SW 1271 (cell line): ENCODE results near the gene SH3GL1.
A peak's percentile ranks its signal among the peaks of the same experiment; 100 is the strongest.

Experiments
- DNase-seq, 2 experiments: peaks; one replicate each; lab custom pipeline; 2025; lab: John Stamatoyannopoulos, UW

Gene SH3GL1

DNA sequence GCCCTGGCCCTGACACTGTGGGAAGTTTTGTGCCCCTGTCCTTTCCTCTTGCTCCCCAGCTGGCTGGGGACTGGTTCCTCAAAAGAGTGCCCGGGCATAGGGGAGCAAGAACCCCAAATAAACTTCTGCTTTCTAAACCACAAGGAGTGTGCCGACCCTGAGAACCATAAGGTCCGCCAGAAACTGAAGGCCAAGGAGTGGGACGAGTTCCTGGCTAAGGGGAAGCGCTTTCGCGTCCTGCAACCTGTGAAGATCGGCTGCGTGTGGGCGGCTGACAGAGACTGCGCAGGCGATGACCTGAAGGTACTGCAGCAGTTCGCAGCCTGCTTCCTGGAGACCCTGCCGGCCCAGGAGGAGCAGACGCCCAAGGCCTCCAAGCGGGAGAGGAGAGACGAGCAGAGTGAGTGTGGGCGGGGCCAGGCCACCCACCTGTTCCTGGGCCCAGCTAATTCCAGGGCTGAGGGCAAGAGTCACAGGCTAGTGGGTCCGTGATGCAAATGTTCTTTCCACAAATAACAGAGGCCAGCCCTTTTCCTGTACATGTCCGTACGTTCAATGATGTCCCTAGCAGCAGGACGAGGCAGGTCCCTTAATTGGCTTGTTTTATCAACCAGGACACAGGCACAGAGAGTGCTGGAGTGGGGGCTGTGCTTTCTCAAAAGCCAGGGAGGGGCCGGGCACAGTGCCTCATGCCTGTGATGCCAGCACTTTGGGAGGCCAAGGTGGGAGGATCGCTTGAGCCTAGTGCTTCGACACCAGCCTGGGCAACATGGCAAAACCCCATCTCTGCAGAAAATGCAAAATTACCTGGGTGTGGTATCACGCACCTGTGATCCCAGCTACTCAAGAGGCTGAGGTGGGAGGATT lies 31.7 kb upstream of the SH3GL1 start:
- DNase-seq, result no peak

DNA sequence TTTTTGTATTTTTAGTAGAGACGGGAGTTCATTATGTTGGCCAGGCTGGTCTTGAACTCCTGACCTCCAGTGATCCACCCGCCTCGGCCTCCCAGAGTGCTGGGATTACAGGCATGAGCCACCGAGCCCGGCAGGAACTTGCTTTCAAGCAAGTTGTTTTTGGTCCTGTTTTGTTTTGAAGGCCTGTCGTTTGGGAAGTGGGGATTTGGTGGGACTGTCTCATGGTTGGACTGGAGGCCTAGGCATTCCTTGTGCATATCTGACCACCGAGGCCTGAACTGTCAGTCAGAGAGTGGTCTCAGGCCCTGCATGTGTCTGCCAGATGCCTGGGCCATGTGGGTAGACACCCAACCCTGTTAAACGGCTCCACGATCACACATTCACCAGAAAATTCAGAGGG lies 30.9 kb upstream of the SH3GL1 start:
- DNase-seq, result no peak

DNA sequence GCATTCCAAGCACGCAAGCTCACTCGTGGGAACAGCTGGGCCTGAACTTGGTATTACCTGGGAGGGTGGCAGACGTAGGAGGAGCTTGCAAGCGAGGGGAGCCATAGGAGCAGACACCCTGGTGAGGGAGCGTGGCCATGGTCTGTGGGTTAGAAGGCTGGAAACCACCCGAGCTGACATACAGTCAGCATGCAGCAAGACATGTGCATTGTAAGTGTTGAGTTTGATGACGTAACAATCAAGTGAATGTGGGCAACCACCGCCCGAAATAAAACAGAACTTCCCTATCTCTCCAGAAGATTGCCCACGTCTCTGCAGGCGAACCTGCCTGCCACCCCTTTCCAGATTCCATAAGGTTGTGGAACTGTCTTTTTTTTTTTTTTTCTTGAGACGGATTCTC lies 30.4 kb upstream of the SH3GL1 start:
- no peak for DNase-seq

DNA sequence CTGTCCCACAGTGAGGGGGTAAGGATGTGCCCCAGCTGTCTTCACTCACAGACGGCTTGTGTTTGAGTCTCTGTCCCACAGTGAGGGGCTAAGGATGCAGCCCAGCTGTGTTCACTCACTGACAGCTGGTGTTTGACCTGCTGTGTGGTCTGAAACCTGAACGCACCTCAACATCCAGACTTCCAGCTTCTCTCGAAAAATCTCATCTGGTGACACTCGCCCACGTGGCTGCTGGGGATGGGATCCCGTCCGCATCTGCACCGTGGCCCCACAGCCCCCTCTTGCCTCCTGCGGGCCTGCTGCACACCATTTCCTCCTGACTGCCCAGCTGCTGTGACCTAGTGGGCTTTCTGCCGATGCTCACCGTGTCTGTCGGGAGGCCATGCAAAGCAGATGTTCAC lies 29.4 kb upstream of the SH3GL1 start:
- no peak for DNase-seq

DNA sequence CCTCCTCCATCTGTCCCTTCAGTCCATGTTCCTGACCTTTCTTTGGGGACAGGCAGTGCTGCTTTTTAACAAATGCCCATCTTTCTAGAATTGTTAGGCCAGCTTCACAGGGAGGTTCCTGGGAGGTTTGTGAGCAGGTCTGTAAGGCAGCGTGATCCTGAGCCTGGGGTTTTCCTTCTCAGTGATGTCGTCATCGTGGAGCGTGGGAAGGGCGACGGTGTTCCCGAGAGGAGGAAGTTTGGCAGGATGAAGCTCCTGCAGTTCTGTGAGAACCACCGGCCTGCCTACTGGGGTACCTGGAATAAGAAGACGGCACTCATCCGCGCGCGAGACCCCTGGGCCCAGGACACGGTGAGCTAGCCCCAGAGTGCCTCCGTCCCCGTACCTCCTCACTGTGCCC lies 28.9 kb upstream of the SH3GL1 start:
- DNase-seq, result no peak

DNA sequence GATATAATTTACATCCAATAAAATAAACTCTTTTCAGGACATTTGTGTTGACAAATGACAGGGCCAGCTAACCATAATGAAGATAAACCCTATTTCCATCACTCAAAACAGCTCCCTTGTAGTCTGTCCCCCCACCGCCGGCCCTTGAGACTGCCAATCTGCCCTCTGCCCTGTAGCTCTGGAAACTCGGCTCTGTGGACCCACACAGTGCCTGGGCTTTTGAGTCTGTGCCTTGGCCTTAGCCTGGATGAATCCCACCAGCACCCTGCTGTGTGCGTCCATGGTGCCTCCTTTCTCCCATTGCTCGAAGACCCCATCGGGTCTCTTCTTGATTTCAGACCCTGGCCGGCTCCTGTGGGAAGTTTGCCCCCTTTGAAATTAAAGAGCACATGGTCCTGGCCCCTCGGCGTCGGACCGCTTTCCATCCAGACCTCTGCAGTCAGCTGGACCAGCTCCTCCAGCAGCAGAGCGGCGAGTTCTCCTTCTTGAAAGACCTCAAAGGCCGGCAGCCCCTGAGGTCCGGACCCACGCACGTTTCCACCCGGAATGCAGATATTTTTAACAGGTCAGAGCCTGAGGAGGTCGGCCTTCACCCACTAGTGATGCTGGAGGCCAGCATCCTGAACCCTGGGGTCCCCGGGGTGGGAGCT lies 28.1 kb upstream of the SH3GL1 start:
- no peak for DNase-seq

DNA sequence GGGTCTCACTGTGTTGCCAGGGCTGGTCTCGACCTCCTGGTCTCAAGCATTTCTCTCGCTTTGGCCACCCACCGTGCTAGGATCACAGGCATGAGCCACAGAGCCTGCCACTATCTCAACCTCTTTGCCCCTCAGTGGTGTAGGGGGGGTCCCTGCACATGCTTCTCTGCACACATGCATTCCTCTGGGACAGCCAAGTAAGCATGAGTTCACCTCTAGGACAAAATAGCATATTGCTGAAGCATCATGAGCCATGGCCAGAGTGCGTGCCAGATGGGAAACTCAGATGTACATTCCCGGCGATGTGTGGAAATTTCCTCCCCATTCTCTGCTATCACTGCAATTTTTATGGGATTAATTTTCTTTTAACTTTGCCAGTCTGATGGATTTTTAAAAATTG lies 25.2 kb upstream of the SH3GL1 start:
- no peak for DNase-seq

DNA sequence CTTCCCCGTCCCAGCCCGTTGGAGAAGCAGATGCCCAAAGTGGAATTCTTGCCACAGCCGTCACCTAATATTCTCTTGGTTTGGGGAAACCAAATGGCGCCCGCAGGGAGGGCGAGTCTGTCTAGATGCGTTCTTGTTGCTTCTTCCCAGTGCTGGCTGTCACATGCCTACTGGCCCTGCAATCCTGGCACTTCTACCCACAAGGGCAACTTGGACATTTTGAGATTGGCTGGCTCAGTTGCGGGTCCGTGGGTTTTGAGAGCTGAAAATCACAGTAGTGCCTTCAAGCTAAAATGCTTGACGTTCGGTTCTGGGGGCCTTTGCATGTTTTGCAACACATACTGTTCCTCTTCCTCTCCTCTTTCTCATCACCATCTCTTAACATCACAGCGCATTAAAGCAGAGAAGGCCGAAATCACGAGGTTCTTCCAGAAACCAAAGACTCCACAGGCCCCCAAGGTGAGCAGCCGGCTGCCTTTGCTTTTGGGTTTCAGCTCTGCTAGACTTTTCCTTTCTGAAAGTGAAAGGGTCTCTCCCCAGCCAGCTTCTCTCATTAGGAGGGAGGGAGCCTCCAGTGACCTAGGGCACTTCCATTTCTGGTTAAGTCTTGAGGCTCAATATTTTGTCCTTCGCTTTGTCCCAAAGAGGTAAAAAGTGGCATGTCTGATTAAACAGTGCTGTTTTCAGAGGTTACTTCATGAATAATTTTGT lies 23.2 kb upstream of the SH3GL1 start:
- DNase-seq, result no peak

DNA sequence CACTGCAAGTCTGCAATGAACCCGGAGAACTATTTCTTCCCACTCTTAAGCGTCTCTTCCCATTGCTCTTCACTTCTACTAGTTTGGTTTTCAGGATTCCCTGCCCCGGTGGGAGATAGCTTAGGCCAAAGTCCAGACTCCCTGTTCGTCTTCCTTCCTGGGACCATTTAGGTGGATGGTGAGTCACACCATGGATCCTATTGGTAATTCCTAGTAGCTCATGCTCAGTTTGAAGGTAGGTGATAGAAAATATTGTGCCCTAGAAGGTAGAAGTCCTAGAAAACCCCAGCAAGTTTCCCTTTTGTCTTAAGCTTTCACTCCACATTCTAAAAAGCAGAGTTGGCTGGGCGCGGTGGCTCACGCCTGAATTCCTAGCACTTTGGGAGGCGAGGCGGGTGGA lies 15.9 kb upstream of the SH3GL1 start:
- no peak for DNase-seq

DNA sequence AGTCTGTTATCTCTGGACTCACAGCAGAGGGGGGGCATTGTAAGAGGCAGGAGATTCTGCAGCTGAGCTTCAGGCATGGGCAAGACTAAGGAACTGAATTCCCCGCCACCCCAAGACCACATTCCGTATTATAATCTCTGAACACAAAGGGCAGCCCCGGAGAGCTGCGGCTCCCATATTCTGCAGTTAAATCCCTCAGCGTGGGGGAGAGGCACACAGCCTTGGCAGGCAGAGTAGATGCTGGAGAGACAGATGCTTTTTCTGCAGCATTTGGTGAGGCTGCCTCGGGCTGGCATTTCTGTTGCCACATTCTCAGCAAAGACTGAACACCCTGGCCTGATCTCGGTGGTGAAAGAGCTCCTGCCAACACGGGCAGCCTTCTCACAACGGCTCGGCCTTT lies 15.0 kb upstream of the SH3GL1 start:
- DNase-seq, result no peak

DNA sequence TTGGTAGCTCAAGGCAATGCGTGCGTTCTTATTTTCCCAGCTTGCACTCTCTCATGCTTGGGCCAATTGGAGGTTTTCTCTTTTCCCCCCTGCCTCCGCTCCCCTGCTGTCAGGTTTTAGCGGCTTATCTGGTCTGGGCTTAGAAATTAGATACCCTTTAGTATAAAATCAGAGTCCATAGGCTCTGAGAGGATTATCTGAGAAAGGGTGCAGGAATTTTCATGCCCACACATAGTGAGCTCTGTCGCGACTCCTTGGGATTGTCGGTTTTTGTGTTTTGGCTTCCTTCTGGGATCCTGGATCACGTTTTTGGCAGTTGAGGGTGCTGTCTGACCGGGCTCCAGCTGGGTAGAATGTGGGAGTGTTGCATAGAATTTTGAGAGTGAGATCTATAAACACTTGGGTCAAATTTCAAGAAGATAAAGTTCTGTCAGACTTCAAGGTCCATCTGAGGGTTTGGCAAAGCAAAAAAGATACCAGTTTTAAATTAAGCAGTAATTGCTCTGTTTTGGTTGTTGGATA lies 14.5 kb upstream of the SH3GL1 start:
- DNase-seq, result no peak

DNA sequence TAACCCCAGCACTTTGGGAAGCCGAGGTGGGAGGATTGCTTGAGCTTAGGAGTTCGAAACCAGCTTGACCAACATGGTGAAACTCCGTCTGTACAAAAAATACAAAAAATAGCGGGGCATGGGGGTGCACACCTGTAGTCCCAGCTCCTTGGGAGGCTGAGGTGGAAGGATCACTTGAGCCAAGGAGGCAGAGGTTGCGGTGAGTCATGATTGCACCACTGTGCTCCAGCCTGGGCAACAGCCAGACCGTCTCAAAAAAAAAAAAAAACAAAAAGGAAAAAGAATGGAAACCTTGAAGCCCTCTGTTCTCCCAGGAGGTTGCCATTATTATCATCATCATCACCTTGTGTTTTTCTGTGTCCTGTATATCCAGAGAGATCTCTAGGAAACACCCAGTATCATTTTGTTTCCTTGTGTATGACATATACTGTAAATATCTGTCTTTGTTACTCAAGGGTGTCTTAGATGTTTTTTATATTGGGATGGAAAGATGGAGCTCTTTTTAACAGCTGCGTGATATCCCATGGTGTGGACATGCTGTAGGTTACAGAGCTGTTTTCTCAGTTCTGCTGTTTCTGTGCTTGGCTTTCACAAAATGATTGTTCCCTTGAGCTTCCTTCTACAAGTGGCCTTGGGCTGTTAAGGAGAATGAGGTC lies 13.9 kb upstream of the SH3GL1 start:
- no peak for DNase-seq

DNA sequence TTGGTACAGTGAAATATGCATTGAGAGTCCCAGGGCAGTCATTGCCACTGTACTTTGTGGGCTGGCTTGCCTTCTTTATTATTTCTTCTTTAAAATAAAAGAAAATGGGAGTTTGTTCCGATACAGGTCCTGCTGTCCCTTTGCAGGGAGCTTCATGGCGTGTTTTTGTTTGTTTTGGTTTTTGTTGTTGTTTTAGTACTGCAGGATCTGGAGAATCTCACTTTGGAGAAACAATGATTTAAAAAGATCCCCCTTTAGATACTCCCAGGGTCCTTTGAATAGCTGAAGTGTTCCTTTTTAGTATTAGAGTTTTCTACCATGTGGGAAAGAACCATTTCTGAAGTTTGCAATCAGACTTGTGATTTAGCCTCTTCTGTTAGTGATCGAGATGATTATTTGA lies 13.2 kb upstream of the SH3GL1 start:
- DNase-seq, result no peak

DNA sequence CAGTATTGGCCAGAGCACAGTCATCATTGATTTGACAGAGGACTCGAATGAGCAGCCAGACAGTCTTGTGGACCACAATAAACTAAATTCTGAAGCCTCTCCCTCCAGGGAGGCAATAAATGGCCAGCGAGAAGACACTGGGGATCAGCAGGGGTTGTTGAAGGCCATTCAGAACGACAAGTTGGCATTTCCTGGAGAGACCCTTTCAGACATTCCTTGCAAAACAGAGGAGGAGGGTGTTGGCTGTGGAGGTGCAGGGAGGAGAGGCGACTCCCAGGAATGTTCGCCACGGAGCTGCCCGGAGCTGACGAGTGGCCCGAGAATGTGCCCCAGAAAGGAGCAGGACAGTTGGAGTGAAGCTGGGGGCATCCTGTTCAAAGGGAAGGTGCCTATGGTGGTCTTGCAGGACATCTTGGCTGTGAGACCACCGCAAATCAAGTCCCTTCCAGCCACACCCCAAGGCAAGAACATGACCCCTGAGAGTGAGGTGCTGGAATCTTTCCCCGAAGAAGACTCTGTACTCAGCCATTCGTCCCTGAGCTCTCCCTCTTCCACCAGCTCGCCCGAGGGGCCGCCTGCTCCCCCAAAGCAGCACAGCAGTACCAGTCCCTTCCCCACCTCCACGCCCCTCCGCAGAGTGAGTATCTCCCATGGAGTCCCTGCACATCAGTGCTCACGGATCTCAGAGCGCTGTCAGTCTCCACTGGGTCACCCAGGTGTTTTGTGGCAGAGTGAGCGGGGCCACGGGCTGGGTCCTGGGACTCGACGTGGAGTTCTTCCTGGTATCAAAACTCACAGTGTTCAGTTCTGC lies 9.0 kb upstream of the SH3GL1 start:
- DNase-seq, result no peak

DNA sequence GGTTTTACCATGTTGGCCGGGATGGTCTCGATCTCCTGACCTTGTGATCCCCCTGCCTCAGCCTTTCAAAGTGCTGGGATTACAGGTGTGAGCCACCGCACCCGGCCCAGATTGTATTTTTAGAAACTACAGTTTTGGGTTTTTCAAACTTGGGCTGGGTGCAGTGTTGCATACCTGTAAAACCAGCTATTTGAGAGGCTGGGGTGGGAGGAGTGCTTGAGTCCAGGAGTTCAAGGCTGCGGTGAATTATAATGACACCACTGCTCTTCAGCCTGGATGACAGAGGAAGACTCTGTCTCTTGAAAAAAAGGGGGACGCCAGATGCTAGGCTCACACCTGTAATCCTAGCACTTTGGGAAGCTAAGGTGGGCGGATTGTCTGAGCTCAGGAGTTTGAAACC lies 6.3 kb upstream of the SH3GL1 start:
- DNase-seq, result no peak

DNA sequence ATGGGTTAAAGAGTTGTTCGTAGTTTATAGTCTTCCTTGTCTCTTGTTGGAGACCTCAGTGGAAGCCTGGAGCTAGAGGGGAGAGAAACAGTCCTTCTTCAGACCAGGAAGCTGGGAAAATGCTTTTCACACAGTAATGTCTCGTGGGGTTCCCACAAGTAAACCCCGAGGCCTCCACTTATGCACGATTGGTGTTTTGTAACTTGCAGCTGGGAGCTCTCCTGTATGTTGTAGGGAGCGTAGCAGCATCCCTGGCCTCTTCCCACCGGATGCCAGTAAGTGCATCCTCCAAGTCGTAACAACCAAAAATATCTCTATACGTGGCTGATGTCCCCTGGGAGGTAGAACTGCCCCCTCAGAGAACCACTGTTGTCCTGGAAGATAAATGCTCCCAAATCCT lies 5.6 kb upstream of the SH3GL1 start:
- DNase-seq, result no peak

DNA sequence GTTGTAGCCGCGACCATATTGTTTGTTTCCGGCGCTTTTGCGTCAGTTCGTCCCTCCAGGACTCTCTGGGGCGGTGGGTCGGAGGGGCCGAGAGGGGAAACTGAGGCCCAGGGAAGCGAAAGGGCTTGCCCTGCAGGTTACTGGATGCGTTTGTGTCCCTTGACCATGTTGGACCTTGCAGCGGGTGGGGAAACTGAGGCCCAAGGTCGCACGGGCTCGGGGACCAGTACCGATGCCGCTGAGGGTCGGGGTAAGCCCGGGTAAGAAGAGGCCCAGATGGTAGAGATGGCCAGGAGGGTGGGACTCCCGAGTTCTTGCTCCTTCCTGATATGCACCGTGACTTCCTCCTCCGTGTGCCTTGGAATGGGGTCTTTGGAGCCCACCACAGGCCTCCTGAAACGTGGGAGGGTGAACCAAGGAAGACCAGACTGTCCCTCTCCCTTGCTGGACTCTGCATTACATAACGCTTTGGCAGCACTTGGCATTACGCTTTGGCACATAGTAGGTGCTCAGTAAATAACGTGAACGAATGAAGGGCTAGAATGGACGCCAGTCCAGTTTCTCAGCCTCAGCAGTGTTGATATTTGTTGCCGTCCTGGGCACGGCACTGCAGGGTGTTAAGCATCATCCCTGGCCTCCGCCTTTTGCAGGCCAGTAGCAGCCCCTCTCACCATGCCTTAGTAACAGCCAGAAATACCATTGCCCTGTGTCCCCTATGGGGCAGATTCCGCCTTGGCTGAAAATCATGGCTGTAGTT lies 2.8 kb upstream of the SH3GL1 start:
- DNase-seq, result no peak

DNA sequence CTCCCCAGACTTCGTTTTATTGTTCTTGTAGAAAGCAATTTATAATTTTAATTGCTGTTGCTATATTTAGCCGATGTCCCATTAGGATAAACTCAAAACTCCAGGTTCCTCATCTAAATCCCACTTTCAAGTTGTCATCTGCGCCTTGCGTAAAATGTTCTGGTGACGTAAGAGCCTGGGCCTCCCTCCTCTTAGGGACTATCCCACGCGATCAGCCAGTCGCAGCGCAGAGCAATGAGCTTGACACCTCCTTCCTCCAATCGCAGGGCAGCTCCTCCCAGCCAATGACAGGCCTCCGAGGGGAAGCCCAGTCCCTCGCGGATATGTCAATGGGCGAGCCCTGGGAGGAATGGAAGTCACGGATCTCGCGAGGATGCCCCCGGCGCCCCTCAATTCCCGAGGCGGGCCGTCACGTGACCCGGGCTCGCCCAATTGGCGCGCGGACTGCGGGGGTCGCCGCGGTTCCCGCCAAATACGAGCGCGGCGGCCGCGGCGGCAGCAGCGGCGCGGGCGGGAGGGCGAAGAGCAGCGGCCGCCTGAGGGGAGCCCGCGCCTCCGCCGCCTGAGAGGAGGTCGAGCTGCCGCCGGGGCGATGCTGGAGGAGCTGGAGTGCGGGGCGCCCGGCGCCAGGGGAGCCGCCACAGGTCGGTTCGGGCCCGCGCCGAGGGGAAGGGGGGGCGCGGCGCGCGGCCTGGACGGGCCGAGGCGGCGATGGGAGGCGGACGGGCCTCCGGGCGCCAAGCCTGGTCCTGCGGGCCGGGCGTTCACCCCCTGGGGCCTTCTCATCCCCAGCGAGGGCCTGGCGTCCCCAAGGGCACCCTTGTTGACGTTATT lies 2.0 kb upstream of the SH3GL1 start, which contains the start of gene CHAF1A:
CHAF1A (plus strand) TSS at position 470 of the 834 bp plus-strand sequence; CDS start at position 593, 123 bp downstream.
- DNase-seq, result peak; percentile 99

DNA sequence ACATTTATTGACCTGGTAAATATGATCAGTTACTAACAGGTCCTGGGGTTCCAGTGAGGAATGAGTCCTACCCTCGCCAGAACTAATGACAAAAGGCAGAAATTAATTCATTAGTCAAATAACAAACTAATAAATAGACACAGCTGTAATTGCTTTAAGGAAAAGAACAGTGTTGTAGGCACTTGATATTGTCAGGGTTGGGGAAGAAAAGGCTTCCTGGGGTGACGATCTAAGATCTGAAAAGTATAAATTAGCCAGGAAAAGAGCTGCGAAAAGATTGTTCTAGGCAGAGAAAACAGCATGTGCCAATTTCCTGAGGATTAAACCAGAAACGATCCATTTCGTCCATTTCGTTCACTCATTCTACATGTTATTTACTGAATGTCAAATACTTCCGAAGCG lies 1.4 kb upstream of the SH3GL1 start:
- DNase-seq, result no peak

DNA sequence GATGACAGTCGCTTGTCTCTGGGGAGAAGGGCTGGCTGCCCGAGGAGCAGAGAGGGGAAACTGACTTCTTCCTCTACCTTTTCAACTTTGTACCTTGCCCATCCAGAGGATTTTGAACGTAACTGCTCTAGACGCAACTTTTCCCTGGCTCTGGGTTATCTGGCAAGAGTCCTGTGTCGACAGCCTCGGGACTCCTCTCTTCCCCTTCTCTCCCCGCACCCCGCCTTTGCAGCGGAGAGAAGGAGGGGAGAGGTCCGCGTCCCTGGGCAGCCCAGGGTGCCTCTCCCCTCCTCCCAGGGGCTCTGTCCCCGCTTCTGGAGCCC lies 574 bp downstream of the SH3GL1 start:
- peak in 1 of 2 experiments; percentile 43 for DNase-seq
